A204.1 (cell line): ENCODE measurements around the gene KCNE5.
"Not testable (repeated sequence)": the region's sequence is repeated elsewhere in the genome, so short reads cannot be mapped to it uniquely, and the experiment has no call there.

Experiments
- FAIRE-seq: peaks from 2 replicates; lab custom pipeline; 2012; peaks lifted over from hg19 to GRCh38; lab: Jason Lieb, UNC

KCNE5 gene

DNA sequence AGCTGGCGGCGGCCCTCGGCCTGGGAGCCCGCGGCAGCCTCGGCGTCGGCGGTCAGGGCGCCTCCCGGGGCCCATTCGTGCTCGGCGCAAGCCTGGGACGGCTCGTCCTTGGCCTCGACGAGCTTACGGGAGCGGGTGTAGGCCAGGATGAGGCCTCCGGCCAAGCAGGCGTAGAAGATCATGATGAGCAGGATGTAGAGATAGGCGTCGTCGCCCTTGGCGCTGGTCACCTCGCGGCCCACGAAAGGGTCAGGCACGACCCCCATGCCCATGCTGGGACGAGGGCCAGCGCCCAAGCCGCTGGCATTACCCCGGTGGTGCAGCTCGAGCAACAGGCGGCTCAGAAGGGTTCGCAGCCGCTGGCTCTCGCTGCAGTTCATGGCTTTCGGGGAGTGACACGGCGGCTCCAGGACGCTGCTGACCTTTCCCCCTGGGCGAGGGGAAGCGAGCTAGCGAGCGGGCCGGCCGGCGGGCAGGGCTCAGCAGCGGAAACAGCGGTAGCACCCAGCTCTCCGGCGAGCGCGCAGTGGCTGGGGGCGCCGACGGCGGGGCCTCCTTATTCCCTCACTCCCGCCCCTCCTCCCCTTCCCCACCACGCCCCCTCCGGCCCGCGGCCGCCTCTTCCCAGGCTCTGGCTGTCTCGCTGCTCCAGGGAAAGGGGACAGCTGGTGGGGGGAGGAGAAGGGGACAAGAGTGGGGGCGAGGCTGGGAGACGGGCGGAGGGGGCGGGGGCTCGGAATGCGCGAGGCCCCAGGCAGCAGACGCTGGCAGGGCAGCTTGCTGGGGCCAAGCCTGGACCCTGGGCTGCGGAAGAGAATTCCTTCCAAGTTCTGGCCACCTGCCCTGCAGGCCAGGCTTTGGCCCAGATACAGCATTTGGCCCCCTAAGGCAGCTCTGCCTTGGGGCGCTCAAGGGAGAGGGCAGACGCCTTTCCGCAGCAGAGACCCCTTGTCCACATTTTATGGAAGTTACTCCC, at the start of gene KCNE5:
KCNE5 (minus strand) TSS at position 532 of the 976 bp plus-strand sequence; CDS start at position 380, 152 bp downstream.
- FAIRE-seq = no peak

GRCh38 chrX:109672239-109672638, 47.3 kb upstream of the KCNE5 start:
- no peak for FAIRE-seq

- FAIRE-seq = not testable (repeated sequence)
Observed at GRCh38 chrX:109671170-109671569, 46.2 kb upstream of the KCNE5 start.

GRCh38 chrX:109667986-109668385, 43.0 kb upstream of the KCNE5 start:
- no peak for FAIRE-seq

GRCh38 chrX:109660435-109661143, 35.6 kb upstream of the KCNE5 start:
- no peak for FAIRE-seq

GRCh38 chrX:109658391-109658790, 33.4 kb upstream of the KCNE5 start:
- no peak for FAIRE-seq

DNA sequence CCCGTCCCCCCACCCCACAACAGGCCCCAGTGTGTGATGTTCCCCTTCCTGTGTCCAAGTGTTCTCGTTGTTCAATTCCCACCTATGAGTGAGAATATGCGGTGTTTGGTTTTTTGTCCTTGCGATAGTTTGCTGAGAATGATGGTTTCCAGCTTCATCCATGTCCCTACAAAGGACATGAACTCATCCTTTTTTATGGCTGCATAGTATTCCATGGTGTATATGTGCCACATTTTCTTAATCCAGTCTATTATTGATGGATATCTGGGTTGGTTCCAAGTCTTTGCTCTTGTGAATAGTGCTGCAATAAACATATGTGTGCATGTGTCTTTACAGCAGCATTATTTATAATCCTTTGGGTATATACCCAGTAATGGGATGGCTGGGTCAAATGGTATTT, 32.4 kb upstream of the KCNE5 start:
- not testable (repeated sequence) for FAIRE-seq

DNA sequence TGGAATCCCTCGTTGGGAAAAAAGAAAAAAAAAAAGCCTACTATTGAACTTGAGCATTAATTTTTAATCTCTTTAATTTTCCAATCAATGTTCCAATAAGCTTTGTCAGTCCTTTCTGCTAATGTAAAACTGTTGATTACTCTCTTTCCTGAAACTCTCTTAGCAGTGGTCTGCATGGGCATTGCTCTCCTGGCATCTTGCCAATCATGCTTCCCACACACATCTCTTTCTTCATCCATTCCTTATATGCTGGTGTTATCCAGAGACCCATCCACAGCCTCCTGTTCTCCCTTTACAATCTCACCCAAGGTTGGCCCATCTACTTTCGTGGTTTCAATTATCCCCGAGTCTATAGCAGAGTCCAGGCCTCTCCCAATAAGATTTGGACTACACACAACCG, 31.8 kb upstream of the KCNE5 start:
- FAIRE-seq = no peak

DNA sequence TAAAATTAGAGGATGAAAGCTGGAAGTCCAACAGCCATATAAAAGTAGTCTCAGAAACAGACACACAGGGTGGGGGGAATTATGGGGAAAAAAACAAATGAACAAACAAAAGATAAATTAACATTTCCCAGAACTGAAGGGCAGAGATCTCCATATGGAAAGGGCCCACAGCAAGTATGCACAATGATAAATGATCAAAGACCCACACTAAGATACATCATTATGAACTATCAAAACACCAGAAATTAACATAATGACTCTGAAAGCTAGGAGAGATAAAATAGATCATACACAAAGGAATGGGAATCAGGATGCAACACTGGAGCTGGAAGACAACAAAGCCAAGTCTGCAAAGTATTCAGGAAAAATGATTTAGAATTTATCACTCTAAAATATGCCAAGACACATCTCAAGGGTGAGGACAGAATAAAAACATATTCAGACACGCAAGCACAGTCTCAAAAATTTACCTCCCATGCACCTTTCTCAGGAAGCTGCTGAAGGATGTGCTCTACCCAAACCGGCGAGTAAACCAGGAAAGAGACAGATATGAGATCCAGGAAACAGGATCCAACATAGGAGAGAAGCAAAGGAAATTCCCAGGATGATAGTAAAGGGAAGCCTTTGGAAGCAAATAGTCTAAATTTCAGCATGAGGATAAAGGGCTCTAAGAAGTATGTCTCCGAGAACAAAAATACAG, 30.7 kb upstream of the KCNE5 start:
- FAIRE-seq = no peak

DNA sequence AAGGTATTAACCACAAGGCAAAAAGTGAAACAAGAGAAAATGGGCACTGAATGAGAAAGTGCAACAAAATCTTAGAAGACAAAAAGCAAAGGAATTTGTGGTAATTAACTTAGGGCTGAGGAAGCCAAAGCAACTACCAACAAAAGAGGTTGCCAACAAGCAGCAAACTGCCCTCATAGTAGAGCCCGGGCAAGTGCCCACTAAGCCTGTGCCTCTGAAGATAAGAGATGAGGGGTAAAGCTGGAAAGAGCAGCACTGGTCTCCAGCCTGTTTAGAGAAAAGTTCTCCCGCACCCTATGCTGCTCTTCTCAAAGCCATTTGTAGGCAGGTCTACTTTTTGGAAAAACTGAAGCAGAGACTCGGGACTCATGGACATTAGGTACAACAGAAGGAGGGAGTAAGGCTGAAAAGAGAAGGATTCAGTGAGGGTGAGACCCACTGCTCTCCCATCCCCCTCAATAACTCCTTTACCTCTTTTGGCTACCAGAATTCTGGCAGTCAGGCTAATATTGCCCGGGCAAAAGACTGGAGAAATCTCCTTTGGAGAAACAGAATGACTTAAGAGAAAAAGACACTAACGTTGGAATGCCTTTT, 29.6 kb upstream of the KCNE5 start:
- no peak for FAIRE-seq

DNA sequence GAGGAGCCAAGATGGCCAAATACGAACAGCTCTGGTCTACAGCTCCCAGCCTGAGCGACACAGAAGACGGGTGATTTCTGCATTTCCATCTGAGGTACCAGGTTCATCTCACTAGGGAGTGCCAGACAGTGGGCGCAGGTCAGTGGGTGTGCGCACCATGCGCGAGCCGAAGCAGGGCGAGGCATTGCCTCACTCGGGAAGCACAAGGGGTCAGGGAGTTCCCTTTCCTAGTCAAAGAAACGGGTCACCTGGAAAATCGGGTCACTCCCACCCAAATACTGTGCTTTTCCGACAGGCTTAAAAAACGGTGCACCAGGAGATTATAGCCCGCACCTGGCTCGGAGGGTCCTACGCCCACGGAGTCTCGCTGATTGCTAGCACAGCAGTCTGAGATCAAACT, 19.7 kb upstream of the KCNE5 start:
- not testable (repeated sequence) for FAIRE-seq

- FAIRE-seq = no peak
Observed at GRCh38 chrX:109643687-109644086, 18.7 kb upstream of the KCNE5 start.

- FAIRE-seq = no peak
Observed at GRCh38 chrX:109638158-109638557, 13.2 kb upstream of the KCNE5 start.

GRCh38 chrX:109637477-109637876, 12.5 kb upstream of the KCNE5 start:
- not testable (repeated sequence) for FAIRE-seq

GRCh38 chrX:109635146-109635545, 10.2 kb upstream of the KCNE5 start:
- FAIRE-seq = no peak

GRCh38 chrX:109632906-109633504, 8.0 kb upstream of the KCNE5 start:
- peak; percentile 90 for FAIRE-seq

- FAIRE-seq = no peak
Observed at GRCh38 chrX:109629310-109629709, 4.3 kb upstream of the KCNE5 start.

- FAIRE-seq = no peak
Observed at GRCh38 chrX:109626637-109627036, 1.7 kb upstream of the KCNE5 start.

DNA sequence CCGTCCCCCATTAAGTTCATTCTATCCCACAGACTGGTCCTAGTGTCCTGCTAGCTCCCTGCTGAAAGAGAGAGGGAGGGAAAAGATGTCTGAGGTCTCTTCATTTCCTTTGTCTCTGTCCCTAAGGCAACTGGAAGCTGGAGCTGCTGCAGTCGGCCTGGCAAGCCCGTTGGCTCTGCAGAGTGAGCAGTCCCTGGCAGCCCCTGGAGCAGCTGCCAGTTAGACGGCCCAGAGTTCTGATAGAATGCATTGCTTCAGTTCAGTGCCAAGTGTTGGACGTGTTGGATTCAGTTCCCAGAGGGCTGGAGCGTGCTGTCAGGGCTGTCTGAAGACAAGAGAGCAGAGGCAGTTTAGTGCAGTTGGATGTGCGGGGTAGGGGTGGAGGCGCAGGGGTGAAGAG, 975 bp downstream of the KCNE5 start:
- no peak for FAIRE-seq

GRCh38 chrX:109622270-109622669, 2.7 kb downstream of the KCNE5 start:
- no peak for FAIRE-seq

DNA sequence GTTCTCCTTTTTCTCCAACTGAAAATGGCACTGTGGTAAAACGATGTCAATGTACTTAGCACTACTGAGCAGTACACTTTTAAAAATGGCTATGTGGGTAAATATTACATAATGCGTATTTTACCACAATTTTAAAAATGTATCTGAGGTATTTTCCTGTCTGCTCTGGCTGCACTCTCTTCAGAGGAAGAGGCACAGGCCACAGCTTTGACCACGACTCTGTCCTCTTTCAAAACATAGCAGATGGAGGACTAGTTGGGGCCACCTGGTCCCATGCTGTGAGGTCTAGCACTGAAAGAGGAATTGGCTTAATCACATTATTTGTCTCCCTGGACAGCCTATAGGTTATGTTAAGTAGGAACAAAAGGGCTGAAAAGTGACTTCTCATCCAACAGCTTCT, 5.2 kb downstream of the KCNE5 start:
- no peak for FAIRE-seq

GRCh38 chrX:109614951-109615350, 10.0 kb downstream of the KCNE5 start:
- FAIRE-seq = no peak
